ENCODE measurements around the gene PLXNA4. TPM values are rescaled to one million over a fixed set of nuclear protein-coding genes. Genes with fewer than 3 reads are reported as not detected.

Gene PLXNA4
- total and polyA plus RNA-seq, 9 of the 15 experiments (the other 6 are each of a cell fraction or from before 2014, with no cell fraction given) = under 0.01 to 0.09 TPM; not detected in 7

DNA sequence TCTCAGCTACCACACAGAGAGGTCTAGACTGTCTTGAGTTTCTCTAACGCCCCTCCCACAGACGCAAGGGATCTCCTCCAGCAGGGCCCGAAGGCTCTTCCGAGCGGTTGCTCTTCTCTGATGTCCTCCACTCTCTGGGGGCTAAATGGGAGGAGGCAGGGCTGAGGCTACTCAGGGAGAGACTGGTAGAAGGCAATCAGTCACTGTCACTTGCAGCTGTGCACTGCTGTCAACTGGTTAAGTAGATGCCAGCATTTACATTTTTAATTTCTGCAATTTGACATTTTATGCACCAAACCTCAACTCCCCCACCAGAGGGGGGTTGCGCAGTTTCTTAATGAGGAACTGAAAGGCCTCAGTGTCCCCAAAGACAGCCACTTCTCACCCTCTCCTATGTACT, 442.8 kb downstream of the PLXNA4 start:
- peaks cover 0 to 33% of the 10 kb centered on the region in 2 experiments; a peak in 3 of 5 replicates for H3K27me3 ChIP-seq (ENCODE audit: control insufficient read depth in 2 of 2, insufficient read depth in 2 of 2, low read length in 2 of 2)
- H3K27ac ChIP-seq (ENCODE audit: extremely low read depth, low read depth, low read length) = no peak overlapping the region
- no peak for ATAC-seq
- H3K9ac ChIP-seq (ENCODE audit: insufficient read depth in 1 of 2, low read depth in 2 of 2, low read length in 2 of 2) = no peak overlapping the region
- POLR2A ChIA-PET = no interaction called here
- no peak overlapping the region for H2AFZ ChIP-seq (ENCODE audit: low read depth, low read length)
- H3K9me3 ChIP-seq (replicated peaks; ENCODE audit: control insufficient read depth, insufficient read depth, low read depth, low read length) = no peaks in the 10 kb centered on the region
- no peaks in the 10 kb centered on the region for H3K4me1 ChIP-seq (replicated peaks in 1 of 2; ENCODE audit: control insufficient read depth in 2 of 2, insufficient read depth in 2 of 2, low read length in 2 of 2)
- in situ Hi-C loops (cut with MboI) (no loop called here), intact Hi-C loops (cut with micrococcal nuclease) (no loop called here)
- BruUV-seq (replicated peaks) = no TSS peak
- no peak for FAIRE-seq
- TF ChIP-seq ZNF696 (CRISPR knock-in tag; conservative IDR thresholded peaks at IDR 0.05) (no peak), ZKSCAN1 (IDR thresholded peaks at IDR 0.05; ENCODE audit: low read depth, low read length) (no peak), MEF2A (IDR thresholded peaks at IDR 0.05; ENCODE audit: control insufficient read depth, low read depth, low read length) (no peak), TAF9B (IDR thresholded peaks at IDR 0.05; ENCODE audit: partially characterized antibody) (no peak), GABPA (tag; conservative IDR thresholded peaks at IDR 0.05; ENCODE audit: low read depth) (no peak), ZFP36 (IDR thresholded peaks at IDR 0.05; ENCODE audit: low read depth, low read length, partially characterized antibody) (no peak)
- TF ChIP-seq, protein P1, sequence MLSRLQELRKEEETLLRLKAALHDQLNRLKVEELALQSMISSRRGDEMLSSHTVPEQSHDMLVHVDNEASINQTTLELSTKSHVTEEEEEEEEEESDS (CRISPR knock-in tag; IDR thresholded peaks at IDR 0.05) = no peak
- TF ChIP-seq, protein P2, sequence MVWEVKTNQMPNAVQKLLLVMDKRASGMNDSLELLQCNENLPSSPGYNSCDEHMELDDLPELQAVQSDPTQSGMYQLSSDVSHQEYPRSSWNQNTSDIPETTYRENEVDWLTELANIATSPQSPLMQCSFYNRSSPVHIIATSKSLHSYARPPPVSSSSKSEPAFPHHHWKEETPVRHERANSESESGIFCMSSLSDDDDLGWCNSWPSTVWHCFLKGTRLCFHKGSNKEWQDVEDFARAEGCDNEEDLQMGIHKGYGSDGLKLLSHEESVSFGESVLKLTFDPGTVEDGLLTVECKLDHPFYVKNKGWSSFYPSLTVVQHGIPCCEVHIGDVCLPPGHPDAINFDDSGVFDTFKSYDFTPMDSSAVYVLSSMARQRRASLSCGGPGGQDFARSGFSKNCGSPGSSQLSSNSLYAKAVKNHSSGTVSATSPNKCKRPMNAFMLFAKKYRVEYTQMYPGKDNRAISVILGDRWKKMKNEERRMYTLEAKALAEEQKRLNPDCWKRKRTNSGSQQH (CRISPR knock-in tag; IDR thresholded peaks at IDR 0.05) = no peak
- DNase-seq (ENCODE audit: extremely low read depth in 1 of 4, low spot score in 3 of 4) = no peak
- no peaks in the 10 kb centered on the region; the same call in none of the 2 replicates for H4K20me1 ChIP-seq (replicated peaks; ENCODE audit: control insufficient read depth, insufficient read depth, low read length)
- CTCF ChIA-PET (ENCODE audit: low intra/inter-chr PET ratio) = no interaction called here
- H3K36me3 ChIP-seq (ENCODE audit: control insufficient read depth, insufficient read depth, low read length) = no peaks in the 10 kb centered on the region
- H3K4me3 ChIP-seq = no peak overlapping the region
- no peaks in the 10 kb centered on the region for H3K79me2 ChIP-seq (ENCODE audit: control insufficient read depth, insufficient read depth, low read length)
- 0% methylated on average over 6 of the region's 6 CpGs for WGBS (ENCODE audit: insufficient coverage, low coverage, missing lambda C conversion rate)
- no peak overlapping the region for H3K4me2 ChIP-seq (ENCODE audit: insufficient read depth, low read length)
- no peaks in the 10 kb centered on the region for H3K9me1 ChIP-seq (ENCODE audit: control insufficient read depth, insufficient read depth, low read length)
